Pons (tissue), 1 donor: Measurements from ENCODE around the gene NUBP2.

Experiments used
- DNase-seq: peaks from one replicate; pipeline ENCODE4 v3.0.0-alpha.2; 2016; ENCODE audit warnings: low spot score

NUBP2 gene, protein sequence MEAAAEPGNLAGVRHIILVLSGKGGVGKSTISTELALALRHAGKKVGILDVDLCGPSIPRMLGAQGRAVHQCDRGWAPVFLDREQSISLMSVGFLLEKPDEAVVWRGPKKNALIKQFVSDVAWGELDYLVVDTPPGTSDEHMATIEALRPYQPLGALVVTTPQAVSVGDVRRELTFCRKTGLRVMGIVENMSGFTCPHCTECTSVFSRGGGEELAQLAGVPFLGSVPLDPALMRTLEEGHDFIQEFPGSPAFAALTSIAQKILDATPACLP

GRCh38 chr16:1782408-1783264 is at the start of gene NUBP2, which contains the start of gene SPSB3:
Gene NUBP2, plus strand, starts transcription at chr16:1782960. Its CDS starts 61 bp downstream, at chr16:1783021.
Gene SPSB3, minus strand, starts transcription at chr16:1782571. Its CDS starts 1,088 bp downstream, at chr16:1781483.
- peak; percentile 100 for DNase-seq

- DNase-seq = no peak
These were observed 48.6 kb upstream of the NUBP2 start for GRCh38 chr16:1734123-1734522.

- DNase-seq = no peak
These were observed 47.9 kb upstream of the NUBP2 start for GRCh38 chr16:1734816-1735215.

DNA sequence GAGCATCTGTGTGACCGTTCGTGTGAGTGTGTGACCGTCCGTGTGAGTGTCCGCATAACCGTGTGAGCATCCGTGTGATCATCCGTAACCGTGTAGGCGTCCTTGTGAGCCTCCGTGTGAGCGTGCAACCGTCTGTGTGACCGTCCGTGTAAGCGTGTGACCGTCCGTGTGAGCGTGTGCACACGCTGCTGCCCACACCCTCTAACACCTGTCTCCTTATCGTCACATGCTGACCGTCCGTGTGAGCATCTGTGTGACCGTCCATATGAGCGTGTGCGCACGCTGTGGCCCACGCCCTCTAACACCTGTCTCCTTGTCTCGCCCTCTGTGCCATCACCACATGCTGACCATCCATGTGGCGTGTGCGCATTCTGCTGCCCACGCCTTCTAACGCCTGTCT is 42.5 kb upstream of the NUBP2 start:
- DNase-seq = no peak

DNA sequence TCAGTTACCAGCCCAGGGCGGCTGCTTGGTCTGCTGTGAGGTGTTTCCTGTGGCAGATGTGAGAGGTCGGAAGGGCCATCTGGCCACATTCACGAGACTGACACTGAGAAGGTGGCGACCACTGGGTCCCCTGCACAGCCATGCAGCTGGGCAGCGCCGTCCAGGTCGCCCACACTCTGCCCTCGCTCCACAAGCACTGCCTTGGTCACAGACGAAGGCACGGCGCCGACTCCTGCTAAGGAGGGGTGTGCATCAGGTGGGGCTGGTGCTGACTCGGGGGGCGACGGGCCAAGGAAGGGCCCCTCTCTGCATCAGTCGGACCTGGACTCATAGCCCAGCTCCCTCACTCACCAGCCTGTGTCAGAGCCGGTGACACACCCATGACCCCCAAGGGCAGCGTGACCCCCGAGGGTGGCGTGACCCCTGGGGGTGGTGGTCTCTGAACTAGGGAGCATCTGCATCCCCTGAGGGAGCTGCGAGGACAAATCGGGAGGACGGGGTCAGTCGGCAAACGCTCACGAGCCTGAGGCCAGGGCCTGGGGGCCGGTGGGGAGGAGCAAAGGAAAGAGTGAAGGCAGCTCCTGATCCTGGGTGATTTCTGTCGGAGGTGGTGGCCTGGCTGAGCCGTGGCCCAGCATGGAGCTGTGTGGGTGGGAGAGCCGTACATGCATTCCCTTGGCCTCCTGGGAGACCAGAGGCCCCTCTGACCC is 41.8 kb upstream of the NUBP2 start:
- DNase-seq = no peak

DNA sequence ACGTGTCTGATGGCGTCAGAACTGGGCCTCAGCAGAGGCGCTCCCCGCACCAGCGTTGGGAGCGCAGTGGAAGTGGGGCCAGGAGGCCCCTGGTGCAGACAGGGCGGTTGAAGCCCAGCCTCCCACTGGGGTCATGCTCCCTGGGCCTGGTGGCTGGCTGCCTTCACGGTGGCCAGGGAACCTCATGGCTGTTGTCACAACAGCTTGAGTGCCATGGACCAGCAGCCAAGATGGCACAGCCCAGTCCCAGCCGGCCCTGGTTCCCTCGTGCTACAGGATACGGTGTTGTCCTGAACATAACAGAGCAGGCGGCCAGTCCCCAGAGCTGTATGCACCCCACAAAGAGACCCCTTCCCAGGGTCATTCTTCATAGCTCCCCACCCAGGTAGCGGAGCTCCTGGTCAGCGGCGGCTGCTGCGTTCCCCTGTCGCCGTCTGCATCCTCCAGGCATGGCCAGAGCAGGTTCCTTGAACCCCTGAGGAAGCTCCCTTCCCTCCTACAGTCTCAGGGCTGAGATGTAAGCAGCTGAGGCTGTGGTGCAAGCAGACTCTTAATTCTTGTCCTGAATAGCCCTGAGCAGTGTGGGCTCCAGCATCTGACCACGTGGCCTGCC is 41.1 kb upstream of the NUBP2 start:
- DNase-seq = no peak

GRCh38 chr16:1743376-1744337 is 39.1 kb upstream of the NUBP2 start:
- DNase-seq = no peak

DNA sequence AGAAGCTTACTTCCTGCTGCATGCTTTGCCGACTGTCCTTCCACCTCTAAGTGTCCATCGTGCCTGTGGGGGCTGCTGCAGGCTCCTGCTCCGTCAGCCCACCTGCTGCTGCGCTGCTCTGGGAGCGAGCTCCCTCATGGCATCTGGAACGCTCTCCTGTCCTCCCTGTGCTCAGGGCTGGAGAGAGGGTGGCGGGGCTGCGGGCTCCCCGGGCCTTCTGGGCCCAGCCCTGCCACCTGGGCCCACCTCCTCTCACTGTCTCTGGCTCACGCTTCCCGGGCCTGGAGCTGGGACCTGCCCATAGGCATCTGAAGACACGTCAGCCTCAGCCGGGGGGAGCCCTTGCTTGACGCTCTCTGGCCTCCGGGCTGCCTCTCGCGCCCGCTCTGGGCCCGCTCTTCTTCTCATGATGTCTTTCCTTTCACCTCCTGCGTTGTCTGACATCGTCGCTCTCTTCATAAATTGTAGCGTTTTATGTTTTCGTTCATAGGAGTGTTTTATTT is 38.4 kb upstream of the NUBP2 start:
- no peak for DNase-seq

DNA sequence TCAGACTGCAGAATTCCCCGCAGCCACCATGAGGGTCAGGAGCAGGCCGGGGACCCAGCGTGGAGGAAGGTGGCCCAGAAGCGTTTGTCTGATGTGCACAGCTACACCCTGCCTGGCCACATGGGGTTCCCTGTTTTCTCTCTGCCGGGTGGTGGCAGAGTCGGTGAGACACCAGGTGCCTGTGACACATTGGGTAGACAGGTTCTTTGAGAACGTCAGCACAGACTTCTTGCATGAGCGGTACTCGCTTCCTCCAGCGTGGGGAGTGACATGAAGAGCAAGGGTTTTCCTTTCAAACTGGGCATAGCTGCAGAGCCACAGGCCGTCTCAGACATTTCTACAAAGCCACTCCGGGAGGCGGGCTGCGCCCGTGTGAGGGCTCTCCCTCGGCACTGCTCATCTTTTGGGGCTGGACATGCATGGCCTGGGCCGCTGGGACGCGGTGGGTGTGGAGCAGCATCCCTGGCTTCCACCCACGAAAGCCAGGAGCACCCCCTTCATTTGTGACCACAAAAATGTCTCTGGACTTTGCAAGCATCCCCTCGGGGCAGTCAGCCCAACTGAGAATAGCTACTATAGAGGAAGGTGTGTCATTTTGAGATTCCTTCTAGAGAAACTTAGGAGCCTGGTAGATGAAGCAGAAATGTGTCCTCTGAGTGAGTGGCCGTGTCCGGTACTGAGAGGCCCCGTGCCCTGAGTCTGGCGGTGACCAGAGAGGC is 37.4 kb upstream of the NUBP2 start:
- no peak for DNase-seq

- DNase-seq = no peak
These were observed 36.7 kb upstream of the NUBP2 start for GRCh38 chr16:1745900-1746692.

GRCh38 chr16:1746693-1747195 is 36.0 kb upstream of the NUBP2 start:
- DNase-seq = no peak

DNA sequence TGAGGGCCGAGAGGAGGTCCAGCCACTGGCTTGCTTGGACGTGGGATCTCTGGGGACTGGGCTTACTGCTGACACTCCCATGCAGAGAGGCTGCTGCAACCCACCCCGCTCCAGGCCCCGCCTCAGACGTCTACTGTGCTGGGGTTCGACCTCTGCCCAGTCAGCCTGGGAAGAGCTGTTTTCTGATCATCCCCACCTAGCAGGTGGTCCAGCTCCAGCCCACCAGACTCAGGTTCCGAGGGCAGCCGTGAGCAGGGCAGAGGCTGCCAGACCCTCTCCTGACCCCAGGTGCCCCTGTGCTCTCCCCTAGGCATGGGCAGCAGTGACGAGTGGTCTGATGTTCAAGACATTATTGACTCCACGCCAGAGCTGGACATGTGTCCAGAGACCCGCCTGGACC is 34.8 kb upstream of the NUBP2 start:
- DNase-seq = no peak

DNA sequence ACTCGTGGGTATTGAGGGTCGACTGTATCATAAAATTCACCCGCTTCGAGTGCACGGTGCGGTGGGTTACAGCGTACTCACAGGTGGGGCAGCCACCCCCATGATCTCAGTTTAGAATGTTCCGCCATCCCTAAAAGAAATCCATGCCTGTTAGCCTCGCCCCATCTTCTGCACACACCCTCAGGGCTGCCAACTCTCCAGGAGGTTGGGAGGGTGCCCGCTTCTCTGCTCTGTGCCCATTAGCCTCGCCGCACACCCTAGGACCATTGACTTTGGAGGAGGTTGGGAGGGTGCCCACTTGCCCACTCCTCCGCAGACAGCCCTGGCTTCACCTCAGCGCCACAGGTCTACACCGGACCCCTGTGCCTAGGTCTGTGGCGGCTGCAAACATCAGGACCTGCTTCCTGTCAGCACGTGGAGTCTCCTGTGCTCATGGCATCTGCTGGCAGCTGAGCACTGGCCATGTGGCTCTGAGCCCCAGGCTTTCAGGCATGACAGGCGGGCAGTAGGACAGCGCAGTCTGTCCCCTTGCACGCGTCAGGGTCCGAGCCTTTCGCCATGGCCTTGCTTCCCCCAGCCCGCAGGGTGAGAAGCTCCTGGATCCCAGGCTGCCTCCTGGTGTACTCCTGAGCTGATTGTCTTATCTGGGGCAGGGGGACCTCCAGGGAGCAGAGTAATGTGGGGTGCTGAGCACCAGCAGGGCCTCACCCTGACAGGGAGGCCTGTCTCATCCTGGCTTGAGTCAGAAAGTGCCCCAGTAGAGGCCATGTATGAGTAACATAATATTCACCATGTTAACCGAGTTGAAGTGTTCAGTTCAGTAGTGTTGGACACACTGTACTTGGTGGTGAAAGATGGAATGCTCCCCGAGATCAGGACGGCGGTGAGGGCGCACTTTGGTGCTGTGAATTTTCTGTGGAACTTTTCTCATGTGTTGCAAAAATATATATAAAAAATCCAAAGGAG is 33.3 kb upstream of the NUBP2 start:
- no peak for DNase-seq

- DNase-seq = no peak
These were observed 30.8 kb upstream of the NUBP2 start for GRCh38 chr16:1751946-1752345.

- no peak for DNase-seq
These were observed 29.9 kb upstream of the NUBP2 start for GRCh38 chr16:1752853-1753252.

DNA sequence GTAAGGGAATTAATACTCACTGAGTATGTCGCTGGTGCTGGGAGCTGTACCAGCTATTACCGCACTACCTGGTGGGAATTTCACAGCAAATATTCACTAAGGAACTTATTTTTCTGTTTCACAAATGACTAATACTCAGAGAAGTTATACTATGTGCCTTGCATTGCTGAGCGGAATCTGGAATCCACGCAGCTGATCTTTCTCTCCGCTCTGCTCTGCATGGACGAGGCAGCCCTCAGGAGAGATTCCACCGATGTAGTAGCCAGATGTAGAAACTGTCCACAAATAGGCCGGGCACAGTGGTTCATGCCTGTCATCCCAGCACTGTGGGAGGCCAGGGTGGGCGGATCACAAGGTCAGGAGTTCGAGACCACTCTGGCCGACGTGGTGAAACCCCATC is 28.6 kb upstream of the NUBP2 start:
- no peak for DNase-seq

GRCh38 chr16:1757714-1758461 is 24.9 kb upstream of the NUBP2 start:
- no peak for DNase-seq
